GOT3 (cell line): ENCODE results near the gene SLC12A5.

Experiments used
- DNase-seq: peaks from one replicate; lab custom pipeline; 2025; ENCODE audit warnings: mixed read lengths; lab: John Stamatoyannopoulos, UW

SLC12A5 gene

DNA sequence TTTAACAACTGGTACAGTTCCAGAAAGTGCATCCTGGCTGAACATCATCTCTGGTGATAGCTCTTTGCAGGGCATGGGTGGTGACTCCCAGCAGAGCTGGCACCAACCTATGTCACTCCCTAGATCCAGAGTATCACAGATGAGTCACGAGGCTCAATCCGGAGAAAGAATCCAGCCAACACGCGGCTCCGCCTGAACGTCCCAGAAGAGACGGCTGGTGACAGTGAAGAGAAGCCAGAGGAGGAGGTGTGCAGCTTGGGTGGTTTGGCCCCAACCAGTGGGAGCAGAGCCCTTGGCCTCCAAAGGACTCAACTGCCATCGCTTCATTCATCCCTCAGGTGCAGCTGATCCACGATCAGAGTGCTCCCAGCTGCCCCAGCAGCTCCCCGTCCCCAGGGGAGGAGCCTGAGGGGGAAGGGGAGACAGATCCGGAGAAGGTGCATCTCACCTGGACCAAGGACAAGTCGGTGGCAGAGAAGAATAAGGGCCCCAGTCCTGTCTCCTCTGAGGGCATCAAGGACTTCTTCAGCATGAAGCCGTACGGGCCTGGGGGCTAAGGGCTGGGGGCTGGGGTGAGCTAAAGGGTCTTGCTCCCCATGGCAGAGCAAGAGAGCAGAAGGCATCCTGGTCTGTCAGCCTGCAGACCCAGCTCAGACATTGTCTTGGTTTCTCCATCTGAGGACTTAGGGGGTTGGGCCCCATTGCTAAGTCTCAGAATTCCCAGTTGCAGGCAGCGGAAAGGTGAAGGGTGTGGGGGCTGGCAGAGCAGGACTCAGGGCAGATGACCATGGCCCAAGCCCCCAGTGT lies 27.2 kb downstream of the SLC12A5 start:
- DNase-seq = no peak

DNA sequence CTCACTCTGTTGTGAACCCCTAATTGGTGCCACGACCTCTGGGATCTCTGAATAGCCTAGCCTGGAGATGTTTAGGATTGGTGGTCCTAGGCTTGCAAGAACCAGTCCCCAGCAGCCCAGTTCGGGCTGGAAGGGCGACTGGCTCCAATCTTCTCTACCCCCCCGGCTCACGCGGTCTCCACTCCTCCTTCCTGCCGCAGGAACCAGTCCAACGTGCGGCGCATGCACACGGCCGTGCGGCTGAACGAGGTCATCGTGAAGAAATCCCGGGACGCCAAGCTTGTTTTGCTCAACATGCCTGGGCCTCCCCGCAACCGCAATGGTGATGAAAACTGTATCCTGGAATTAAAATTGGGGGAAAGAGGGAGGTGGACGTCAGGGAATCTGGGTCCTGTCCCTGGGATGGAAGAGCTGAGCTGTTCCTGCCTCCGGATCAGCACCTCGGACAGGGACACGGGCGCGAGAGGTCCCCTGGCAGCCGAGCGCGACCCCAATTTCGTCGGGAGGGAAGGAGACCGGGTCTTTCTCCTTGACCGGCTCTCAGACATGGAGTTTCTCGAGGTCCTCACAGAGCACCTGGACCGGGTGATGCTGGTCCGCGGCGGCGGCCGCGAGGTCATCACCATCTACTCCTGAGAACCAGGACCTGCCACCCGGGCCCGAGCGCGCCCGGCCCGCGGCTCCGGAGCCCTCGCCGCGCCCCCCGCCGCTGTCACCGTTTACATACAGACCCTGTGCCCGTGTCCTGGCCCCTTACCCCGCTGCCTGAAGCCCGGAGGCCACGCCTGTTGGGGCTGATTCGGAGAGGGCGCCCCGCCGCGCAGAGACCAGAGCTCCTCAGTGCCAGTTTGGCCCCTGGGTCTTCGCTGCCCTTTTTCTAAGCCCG lies 28.2 kb downstream of the SLC12A5 start:
- no peak for DNase-seq

- DNase-seq = no peak
These were observed 29.0 kb downstream of the SLC12A5 start for GRCh38 chr20:46057856-46058598.

DNA sequence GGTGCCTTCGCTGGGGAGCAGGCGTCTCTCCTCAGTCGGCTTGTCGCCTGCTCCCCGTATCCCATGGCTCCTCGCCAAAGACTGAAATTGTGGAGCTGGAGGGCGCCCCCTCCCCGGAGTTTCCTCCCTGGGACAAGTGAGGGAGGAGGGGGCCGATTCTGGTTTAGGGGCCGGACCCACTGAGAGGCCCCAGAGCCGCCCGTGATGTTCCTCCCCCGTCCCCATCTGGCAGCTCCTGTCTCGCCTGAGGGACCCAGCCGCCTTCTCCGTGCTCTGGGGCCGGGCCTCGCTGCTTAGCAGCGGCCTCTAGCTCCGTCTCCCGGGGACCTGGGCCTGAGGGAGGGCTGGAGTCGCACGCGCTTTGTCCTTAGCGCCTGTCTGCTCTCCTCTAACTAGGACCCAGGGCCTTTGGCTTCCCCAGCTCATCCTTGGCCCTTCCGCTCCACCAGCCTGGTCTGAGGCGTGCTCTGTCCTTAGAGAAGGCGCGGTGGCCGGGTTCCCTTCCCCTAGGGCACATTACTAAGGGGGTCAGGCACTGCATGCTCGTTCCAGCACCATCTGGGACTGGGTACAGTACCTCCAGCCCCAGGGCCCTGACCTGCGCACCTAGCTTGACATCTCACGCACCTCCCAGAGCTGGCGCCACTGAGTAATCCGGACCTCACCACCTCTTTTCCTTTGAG lies 29.7 kb downstream of the SLC12A5 start:
- DNase-seq = no peak

DNA sequence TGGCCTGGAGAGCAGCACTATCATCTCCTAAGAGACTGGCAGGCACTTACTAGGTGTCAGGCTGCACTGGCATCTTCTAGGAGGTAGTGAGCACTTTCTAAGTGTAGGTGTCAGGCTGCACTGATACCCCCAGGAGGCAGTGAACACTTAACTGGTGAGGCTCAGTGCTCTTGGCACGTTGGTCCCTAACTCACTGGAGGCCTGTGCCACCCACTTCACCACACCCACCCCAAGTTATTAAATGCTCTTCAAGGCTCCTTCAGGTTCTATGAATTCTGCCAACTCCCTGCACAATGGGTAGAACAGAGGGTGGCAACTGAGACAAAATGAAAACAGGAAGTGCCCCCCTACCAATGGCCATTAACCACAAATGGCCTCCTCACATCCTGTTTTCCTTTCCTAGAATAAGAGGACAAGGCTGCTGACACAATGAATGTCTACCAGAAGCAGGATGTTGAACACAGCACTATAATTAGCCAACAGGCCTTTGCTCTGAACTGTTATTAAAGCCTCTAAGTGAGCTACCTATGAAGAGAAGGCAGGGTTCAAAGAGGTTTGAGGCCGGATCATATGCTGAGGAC lies 31.4 kb downstream of the SLC12A5 start:
- no peak for DNase-seq

GRCh38 chr20:46060975-46061374 lies 32.0 kb downstream of the SLC12A5 start:
- no peak for DNase-seq

GRCh38 chr20:46062151-46062550 lies 33.1 kb downstream of the SLC12A5 start:
- DNase-seq = no peak

DNA sequence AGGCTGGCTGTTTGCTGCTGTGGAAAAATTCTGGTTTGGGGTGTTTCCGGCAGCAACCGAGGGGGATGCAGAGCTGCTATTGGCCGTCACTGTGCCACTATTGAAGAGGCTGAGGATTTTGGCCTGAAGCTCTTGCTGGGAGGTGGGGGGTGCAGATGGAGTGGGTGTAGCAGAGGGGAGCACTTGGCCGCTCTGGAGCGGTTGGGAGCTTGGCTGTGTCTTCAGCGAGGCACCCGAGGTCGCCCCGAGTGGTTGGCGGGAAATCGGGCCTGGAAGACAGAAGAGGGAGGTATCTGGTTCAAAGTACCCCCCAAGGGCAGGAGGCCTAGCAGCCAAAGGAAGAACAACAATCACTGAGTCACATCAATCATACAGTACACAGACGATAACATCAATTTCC lies 33.6 kb downstream of the SLC12A5 start:
- no peak for DNase-seq

DNA sequence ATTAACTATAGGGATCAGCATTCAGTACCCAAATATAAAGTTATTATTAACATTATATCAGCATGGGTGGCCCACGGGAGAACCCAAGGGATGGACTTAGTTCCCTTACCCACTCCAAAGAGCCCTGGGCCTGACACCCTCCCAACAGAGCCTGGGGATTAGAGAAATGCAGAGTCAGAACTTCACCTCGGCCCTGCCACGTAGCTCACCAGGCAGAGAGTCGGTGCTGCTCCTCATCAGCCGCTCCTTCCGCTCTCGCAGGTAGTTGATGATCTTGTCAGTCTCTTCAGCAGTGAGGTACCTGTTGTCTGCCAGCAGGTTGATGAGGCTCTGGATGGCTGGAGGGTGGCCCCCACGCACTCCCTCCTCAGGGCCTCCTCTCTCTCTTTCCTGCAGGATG lies 34.1 kb downstream of the SLC12A5 start:
- no peak for DNase-seq

GRCh38 chr20:46063652-46064054 lies 34.6 kb downstream of the SLC12A5 start:
- DNase-seq = no peak

DNA sequence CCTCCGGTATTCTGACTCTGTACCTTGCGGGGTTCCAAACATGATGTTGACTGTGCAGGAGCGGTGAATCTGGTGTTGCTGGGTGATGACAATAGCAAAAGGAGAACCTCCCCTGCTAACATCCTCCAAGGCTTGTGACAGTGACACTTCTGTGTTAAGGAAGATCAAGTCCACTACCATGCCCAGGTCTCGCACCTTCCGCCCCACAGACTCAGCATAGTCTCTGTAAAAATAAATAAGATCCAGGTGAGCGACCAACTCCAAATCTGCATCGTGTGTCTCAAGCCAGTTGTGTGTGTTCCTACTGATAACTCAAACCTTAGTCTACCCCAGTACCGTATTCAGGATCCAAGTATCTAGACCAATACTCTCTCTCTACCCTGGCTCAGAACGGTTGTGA lies 36.0 kb downstream of the SLC12A5 start:
- DNase-seq = no peak

GRCh38 chr20:46065691-46066090 lies 36.7 kb downstream of the SLC12A5 start:
- DNase-seq = no peak

DNA sequence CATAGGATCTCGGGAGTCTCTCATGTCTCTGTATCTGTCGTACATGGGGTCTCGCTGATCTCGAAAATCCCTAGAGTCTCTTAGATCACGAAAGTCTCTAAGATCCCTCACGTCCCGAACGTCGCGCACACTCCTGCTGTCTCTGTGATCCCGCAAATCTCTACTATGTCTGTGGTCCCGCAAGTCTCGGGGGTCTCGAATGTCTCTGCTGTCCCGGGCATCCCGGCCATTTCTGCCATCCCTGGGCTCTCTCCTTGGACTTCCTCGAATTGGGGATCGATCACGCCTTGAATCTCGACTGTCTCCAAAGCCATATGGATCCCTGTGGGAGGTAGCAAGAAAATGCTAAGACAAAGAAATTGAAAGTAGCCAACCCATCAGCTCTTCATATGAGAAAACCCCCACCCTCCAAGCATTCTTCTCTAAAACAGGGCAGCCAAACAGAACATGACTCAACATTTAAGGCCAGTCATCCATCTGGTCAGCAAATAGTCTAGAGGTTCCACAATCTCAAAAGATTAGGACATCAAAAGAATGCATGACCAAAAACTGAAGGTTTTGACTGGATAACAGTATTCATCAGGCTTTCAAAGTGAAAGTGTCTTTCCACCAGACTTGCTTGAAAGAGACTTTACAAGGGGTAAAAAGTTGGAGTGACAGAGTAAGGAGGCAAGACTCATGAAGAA lies 41.3 kb downstream of the SLC12A5 start:
- no peak for DNase-seq

DNA sequence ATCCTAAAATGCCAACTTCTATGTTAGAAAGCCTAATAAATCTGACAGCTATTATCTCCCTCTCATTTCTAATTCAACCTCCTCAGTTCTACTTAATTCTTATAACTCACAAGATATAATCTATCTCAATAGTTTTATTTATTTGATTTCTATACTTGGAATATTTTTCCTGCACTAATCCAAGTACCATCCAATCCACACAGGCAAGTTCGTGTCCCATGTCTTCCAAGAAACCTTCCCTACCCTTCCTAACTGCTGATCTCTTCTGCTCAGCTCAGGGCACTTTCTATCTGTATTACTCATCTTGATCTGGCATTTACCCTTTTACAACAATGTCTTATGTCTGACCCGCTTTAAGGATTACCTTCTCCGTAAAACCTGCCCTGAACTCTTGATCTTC lies 42.6 kb downstream of the SLC12A5 start:
- DNase-seq = no peak

DNA sequence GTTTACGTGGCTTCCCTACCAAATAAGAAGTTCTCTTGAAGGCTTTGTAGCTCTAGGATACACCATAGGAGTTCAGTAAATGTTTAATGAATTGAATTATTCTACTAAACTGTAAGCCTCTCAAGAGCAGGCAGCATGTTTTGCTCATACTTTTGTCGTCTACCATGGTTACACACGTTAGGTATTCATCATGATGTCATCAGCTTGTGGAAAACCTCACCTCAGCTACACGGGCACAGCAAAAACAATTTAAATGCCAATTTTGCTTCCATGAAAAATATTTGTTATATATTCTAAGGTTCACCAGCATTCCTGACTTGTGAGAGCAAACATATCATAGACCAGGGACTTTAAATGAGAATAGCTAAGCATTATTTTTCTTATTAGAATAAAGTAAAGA lies 44.0 kb downstream of the SLC12A5 start:
- no peak for DNase-seq

DNA sequence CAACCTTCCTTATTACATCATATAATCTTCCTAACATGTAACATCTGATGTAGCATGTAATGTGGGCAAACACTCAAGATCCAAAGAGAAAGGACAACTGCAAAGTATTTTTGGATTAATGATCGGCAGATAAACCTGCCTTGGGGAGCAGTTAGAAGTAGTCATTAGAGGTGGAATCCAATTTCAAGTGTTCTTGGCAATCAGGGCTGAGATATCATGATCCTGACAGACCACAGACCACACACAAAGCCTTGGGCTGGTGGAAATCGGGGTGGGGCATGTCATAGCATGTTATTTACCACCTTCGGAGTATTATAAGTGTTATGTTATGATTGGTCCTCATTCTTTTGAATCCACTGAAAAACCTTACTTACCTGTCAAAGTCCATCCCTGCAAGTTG lies 44.4 kb downstream of the SLC12A5 start:
- DNase-seq = no peak

- no peak for DNase-seq
These were observed 45.0 kb downstream of the SLC12A5 start for GRCh38 chr20:46074006-46074405.

DNA sequence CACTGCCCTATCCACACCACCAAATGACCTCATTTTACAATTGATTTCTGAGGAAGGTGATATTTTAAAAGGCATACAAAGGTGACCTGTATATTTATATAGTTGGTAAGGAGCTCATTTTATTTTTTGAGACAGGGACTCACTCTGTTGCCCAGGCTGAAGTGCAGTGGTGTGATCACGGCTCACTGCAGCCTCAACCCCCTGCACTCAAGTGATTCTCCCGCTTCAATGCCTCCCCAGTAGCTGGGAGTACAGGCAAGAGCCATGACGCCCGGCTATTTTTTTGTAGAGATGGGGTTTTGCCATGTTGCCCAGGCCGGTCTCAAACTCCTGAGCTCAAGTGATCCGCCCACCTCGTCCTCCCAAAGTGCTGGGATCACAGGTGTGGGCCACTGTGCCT lies 47.8 kb downstream of the SLC12A5 start:
- DNase-seq = no peak

GRCh38 chr20:46077642-46078305 lies 48.8 kb downstream of the SLC12A5 start:
- no peak for DNase-seq

- no peak for DNase-seq
These were observed 49.9 kb downstream of the SLC12A5 start for GRCh38 chr20:46078954-46079353.
